DND-41 (cell line): ENCODE data around the gene SNRNP27.

Experiments
- ATAC-seq: fragments of 200-7000 bp; cut with Tn5 transposase; 3 replicates; pipeline ENCODE4 v1.9.1; 2021; ENCODE audit warnings: low read depth; ENCODE audit not compliant: insufficient read depth
- DNase-seq: peaks from one replicate; pipeline ENCODE4 v3.0.0-alpha.2; 2020
- H2AFZ ChIP-seq: 2 replicates; pipeline ENCODE4 v1.6.0; 2012; ENCODE audit warnings: low read depth, low read length
- H3K27ac ChIP-seq: 2 replicates; pipeline ENCODE4 v1.5.1; 2012; ENCODE audit warnings: low read length, inconsistent platforms
- H3K27me3 ChIP-seq: fragments of 200-600 bp; sonication (generic); 2 replicates; pipeline ENCODE4 v1.6.0; 2012; ENCODE audit warnings: low read length, mild to moderate bottlenecking, inconsistent platforms; ENCODE audit not compliant: insufficient read depth, poor library complexity
- H3K36me3 ChIP-seq: 2 replicates; pipeline ENCODE4 v1.5.1; 2012; ENCODE audit warnings: low read length, inconsistent platforms; ENCODE audit not compliant: insufficient read depth
- H3K4me1 ChIP-seq: 2 replicates; pipeline ENCODE4 v1.5.1; 2012; ENCODE audit warnings: mild to moderate bottlenecking, low read length; ENCODE audit not compliant: insufficient read depth
- H3K4me2 ChIP-seq: 2 replicates; pipeline ENCODE4 v1.6.0; 2012; ENCODE audit warnings: mild to moderate bottlenecking, moderate library complexity, low read length, inconsistent platforms; ENCODE audit not compliant: insufficient read depth
- H3K4me3 ChIP-seq, 2 experiments: fragments of 200-600 bp in 1 of 2; shearing (Covaris generic) in 1 of 2; 2 replicates each; pipeline ENCODE4 v1.5.1; 2012 to 2016; ENCODE audit warnings: inconsistent platforms in 2 of 2, low read length in 2 of 2, mild to moderate bottlenecking in 2 of 2, low read depth in 1 of 2, moderate library complexity in 1 of 2
- H3K79me2 ChIP-seq: 2 replicates; pipeline ENCODE4 v1.6.0; 2012; ENCODE audit warnings: low read length, inconsistent platforms; ENCODE audit not compliant: insufficient read depth
- H3K9ac ChIP-seq: 2 replicates; pipeline ENCODE4 v1.6.0; 2012; ENCODE audit warnings: low read depth, mild to moderate bottlenecking, inconsistent platforms, low read length, moderate library complexity
- H3K9me3 ChIP-seq: 2 replicates; pipeline ENCODE4 v1.5.1; 2012; ENCODE audit warnings: low read length, moderate library complexity, mild to moderate bottlenecking, inconsistent platforms; ENCODE audit not compliant: insufficient read depth, severe bottlenecking
- H4K20me1 ChIP-seq: 2 replicates; pipeline ENCODE4 v1.6.0; 2012; ENCODE audit warnings: low read length; ENCODE audit not compliant: insufficient read depth
- EZH2 ChIP-seq: IDR thresholded peaks from 3 replicates; pipeline ENCODE4 v1.6.1; 2012; ENCODE audit warnings: borderline replicate concordance, low read depth, mild to moderate bottlenecking, moderate library complexity, low read length, inconsistent platforms; ENCODE audit not compliant: severe bottlenecking
- TF ChIP-seq, protein P1 (sequence below): IDR thresholded peaks from 2 replicates; pipeline ENCODE4 v1.5.1; 2012; ENCODE audit warnings: borderline replicate concordance, low read length, moderate library complexity, mild to moderate bottlenecking; ENCODE audit not compliant: poor library complexity, severe bottlenecking; ENCODE audit errors: extremely low read depth

The SNRNP27 gene

DNA sequence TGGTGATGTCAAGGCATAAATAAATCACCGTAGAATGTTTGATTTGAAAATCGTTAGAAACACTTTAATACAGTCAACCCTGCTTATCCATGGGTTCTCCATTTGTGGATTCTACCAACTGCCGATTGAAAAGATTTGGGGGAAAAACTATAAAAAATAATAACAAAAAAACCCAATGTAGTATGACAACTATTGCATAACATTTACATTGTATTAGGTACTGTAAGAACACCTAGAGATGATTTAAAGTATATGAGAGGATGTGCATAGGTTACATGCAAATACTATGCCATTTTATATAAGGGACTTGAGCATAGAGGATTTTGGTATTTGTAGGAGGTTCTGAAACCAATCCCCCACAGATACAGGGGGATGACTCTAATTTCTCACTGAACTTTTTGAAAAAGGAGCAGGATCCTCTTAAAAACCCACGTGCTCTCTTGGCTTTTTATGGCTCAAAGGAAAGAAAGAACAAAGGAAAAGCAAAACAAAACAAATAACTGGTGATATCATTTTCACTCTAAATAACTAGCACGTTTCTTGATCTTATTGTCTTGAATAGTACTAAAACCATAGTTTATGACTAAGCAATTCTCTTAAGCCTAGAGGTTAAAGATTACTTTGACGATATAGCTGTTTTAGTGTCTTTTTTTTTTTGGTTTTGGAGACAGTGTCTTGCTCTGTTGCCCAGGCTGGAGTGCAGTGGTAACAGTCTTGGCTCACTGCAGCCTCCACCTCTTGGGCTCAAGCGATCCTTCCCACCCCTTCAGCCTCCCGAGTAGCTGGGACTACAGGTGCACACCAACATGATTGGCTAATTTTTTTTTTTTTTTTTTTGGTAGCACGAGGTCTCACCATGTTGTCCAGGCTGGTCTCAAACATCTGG, 47.3 kb upstream of the SNRNP27 start:
- ATAC-seq (no peak), DNase-seq (no peak)
- H3K27ac ChIP-seq, result no peak overlapping the region
- no peaks in the 10 kb centered on the region for H3K27me3 ChIP-seq
- H3K9ac ChIP-seq, result no peak overlapping the region
- no peak overlapping the region for H3K4me3 ChIP-seq
- no peak overlapping the region for H3K4me2 ChIP-seq
- H2AFZ ChIP-seq, result no peak overlapping the region
- no peaks in the 10 kb centered on the region; the same call in 1 of the 2 replicates for H4K20me1 ChIP-seq
- H3K4me1 ChIP-seq, result no peaks in the 10 kb centered on the region
- 0 out of 2 replicates have a peak, but pooled peaks cover 4% of the 10 kb centered on the region for H3K79me2 ChIP-seq
- peaks cover 91% of the 10 kb centered on the region for H3K36me3 ChIP-seq
- TF ChIP-seq EZH2, result no peak
- TF ChIP-seq, protein P1, sequence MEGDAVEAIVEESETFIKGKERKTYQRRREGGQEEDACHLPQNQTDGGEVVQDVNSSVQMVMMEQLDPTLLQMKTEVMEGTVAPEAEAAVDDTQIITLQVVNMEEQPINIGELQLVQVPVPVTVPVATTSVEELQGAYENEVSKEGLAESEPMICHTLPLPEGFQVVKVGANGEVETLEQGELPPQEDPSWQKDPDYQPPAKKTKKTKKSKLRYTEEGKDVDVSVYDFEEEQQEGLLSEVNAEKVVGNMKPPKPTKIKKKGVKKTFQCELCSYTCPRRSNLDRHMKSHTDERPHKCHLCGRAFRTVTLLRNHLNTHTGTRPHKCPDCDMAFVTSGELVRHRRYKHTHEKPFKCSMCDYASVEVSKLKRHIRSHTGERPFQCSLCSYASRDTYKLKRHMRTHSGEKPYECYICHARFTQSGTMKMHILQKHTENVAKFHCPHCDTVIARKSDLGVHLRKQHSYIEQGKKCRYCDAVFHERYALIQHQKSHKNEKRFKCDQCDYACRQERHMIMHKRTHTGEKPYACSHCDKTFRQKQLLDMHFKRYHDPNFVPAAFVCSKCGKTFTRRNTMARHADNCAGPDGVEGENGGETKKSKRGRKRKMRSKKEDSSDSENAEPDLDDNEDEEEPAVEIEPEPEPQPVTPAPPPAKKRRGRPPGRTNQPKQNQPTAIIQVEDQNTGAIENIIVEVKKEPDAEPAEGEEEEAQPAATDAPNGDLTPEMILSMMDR, result no peak
- H3K9me3 ChIP-seq, result no peaks in the 10 kb centered on the region

DNA sequence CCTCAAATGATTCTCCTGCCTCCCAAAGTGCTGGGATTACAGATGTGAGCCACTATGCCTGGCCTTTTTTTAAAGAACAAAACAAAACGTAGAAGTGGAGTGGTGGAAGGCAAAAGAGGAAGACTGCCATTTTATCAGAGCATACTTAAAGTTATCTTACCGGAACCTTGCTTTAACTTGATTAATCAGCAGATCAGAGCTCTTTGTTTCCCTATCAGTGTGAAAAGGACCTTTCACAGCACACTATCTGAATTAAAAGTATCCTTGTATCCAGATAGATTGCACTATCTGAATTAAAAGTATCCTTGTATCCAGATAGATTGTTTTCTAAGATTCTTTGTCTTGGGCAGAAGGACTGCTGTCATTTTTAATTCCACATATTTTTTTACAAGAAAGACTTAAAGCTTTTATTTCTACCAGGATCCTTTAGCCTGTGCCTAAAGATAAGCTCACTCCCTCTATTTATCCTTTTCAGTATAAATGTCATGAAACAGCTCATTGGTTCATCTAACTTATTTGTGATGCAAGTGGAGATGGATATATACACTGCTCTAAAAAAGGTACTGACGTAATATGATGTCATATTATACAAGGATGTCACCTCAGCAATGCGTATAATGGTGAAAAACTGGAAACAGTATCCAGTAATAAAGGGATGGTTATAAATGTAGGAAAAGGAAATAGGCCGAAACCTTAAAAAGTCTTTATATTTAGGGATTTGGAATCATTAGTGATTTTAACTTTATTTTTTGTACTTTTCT, 46.5 kb upstream of the SNRNP27 start:
- Histone ChIP-seq H3K27ac (no peak overlapping the region), H3K4me1 (no peaks in the 10 kb centered on the region), H3K9me3 (no peaks in the 10 kb centered on the region), H4K20me1 (no peaks in the 10 kb centered on the region; the same call in 1 of the 2 replicates), H3K4me3 (no peak overlapping the region), H3K4me2 (no peak overlapping the region), H3K9ac (no peak overlapping the region), H3K27me3 (no peaks in the 10 kb centered on the region), H3K79me2 (0 out of 2 replicates have a peak, but pooled peaks cover 4% of the 10 kb centered on the region), H2AFZ (no peak overlapping the region), H3K36me3 (peaks cover 91% of the 10 kb centered on the region)
- TF ChIP-seq, protein P1, result no peak
- no peak for TF ChIP-seq EZH2
- ATAC-seq (no peak), DNase-seq (no peak)

- no peak overlapping the region for H2AFZ ChIP-seq
- ATAC-seq, result no peak
- H3K9ac ChIP-seq, result no peak overlapping the region
- H3K4me3 ChIP-seq, result no peak overlapping the region
- no peak for DNase-seq
- H4K20me1 ChIP-seq, result no peaks in the 10 kb centered on the region; the same call in 1 of the 2 replicates
- no peak overlapping the region for H3K4me2 ChIP-seq
- peaks cover 89% of the 10 kb centered on the region for H3K36me3 ChIP-seq
- no peaks in the 10 kb centered on the region for H3K27me3 ChIP-seq
- H3K79me2 ChIP-seq, result 0 out of 2 replicates have a peak, but pooled peaks cover 4% of the 10 kb centered on the region
- H3K4me1 ChIP-seq, result no peaks in the 10 kb centered on the region
- H3K9me3 ChIP-seq, result no peaks in the 10 kb centered on the region
- no peak overlapping the region for H3K27ac ChIP-seq
- no peak for TF ChIP-seq EZH2
- TF ChIP-seq, protein P1, result no peak
Measured at GRCh38 chr2:69848186-69848790, 45.5 kb upstream of the SNRNP27 start.
